Ovary (tissue), 9 donors: Measurements from ENCODE around the gene RAMACL. TPM values are rescaled to one million over a fixed set of nuclear protein-coding genes. Genes with fewer than 3 reads are reported as not detected.

ENCODE experiments used
- DNase-seq, 5 donors: peaks; one replicate each; pipeline ENCODE4 v3.0.0-alpha.2; 2019 to 2020
- H3K27ac ChIP-seq, 2 donors: fragments of 200-600 bp; one replicate each; pipeline versions ENCODE4 v1.5.1 to v1.8.0; 2019 to 2022
- H3K27me3 ChIP-seq: fragments of 200-600 bp; one replicate; pipeline ENCODE4 v1.8.0; 2022
- H3K36me3 ChIP-seq: fragments of 200-600 bp; sonication (generic); one replicate; pipeline ENCODE4 v1.5.1; 2019
- H3K4me1 ChIP-seq: one replicate; pipeline ENCODE4 v1.8.1; 2013; ENCODE audit warnings: mild to moderate bottlenecking, moderate library complexity; ENCODE audit not compliant: insufficient read depth
- H3K4me3 ChIP-seq: fragments of 200-600 bp; sonication (generic); one replicate; pipeline ENCODE4 v1.5.1; 2017
- H3K9me3 ChIP-seq, 2 donors: fragments of 200-600 bp in 1 of 2; sonication (generic) in 1 of 2; one replicate each; pipeline versions ENCODE4 v1.5.1 to v1.8.1; 2013 to 2019; ENCODE audit warnings: mild to moderate bottlenecking in 1 of 2, moderate library complexity in 1 of 2
- CTCF ChIP-seq, 3 donors: fragments of 450-650 bp in 2 of 3; fragments of 200-600 bp in 1 of 3; IDR thresholded peaks; one replicate each; pipeline versions ENCODE4 v1.5.1 to v1.8.0; 2016 to 2022; ENCODE audit warnings: antibody characterized with exemption in 3 of 3, mild to moderate bottlenecking in 1 of 3
- EP300 ChIP-seq: sonication (generic); formaldehyde crosslinking; IDR thresholded peaks from one replicate; pipeline ENCODE4 v1.6.1; 2017; ENCODE audit warnings: antibody characterized with exemption
- POLR2A ChIP-seq: fragments of 450-650 bp; IDR thresholded peaks from one replicate; pipeline ENCODE4 v1.6.1; 2017; ENCODE audit warnings: antibody characterized with exemption, mild to moderate bottlenecking, moderate library complexity
- WGBS, 3 donors: extraction: QIAGEN DNeasy Blood & Tissue Kit in 1 of 3; methylation state at CpG; one replicate each; pipeline versions ENCODE4 v1.1.5 to v1.1.7; 2013 to 2017; 5-methylcytosine and 5-hydroxymethylcytosine counted together
- intact Hi-C, 4 donors: fragments of 100-400 bp; cut with DNase I; formaldehyde crosslinking; loops; one replicate each; pipeline versions ENCODE4 v1.11.0 to v1.15.1; 2022 to 2023
- polyA plus RNA-seq, 2 donors: library from polyadenylated mRNA; stranded (reverse); fragments of 200-250 nt in 1 of 2; fragments of 350-450 nt in 1 of 2; fragmentation: Illumina TruSeq in 1 of 2; extraction: RNeasy Lipid Tissue Mini Kit (QIAGEN cat#74804) in 1 of 2; gene quantifications; one replicate each; pipeline ENCODE4 v1.2.3, GENCODE V29; 2013 to 2014
- total RNA-seq, 7 donors: library from RNA; depleted of rRNA in 2 of 7; stranded (reverse); fragments of >200 nt in 2 of 7; fragmentation: NEBNext Ultra II Directional in 3 of 7; extraction: Animal tissue kit (Norgen Biotek cat#: 25700) in 3 of 7; gene quantifications; one replicate each; pipeline versions ENCODE4 v1.1.0 to v1.2.4, GENCODE V29; 2016 to 2023
- donor health status: DM: no; HTN: no; CAD: no; lungs with moderate emphysema.
- donor health status: DM: no; HTN: no; CAD: no.
- donor health status: Bipolar disorder and iron deficiency.
- donor health status: DM: yes; HTN: yes; CAD: no.
- donor health status: DM: no; HTN: no; CAD: no.
- donor health status: DM: yes; HTN: yes; CAD: no.

RAMACL gene
- total and polyA plus RNA-seq, 9 donors = 0.16 to 6.4 (median 1.3) TPM

- TF ChIP-seq POLR2A = no peak
- Histone ChIP-seq H3K36me3 (no peaks in the 10 kb centered on the region), H3K4me3 (no peak overlapping the region), H3K27ac (no peak overlapping the region), H3K27me3 (no peaks in the 10 kb centered on the region), H3K4me1 (peaks cover 3% of the 10 kb centered on the region), H3K9me3 (no peaks in the 10 kb centered on the region)
- WGBS, 3 donors = 90 to 96% (median 95%) methylated on average over 10 to 12 of the region's 12 CpGs
- intact Hi-C loops = no loop called here
- DNase-seq = no peak
Measured at GRCh38 chr6:166566026-166567011, 20.2 kb downstream of the RAMACL start.

GRCh38 chr6:166565084-166565967 is 21.2 kb downstream of the RAMACL start:
- no peak for DNase-seq
- Histone ChIP-seq H3K4me3 (no peak overlapping the region), H3K27me3 (no peaks in the 10 kb centered on the region), H3K4me1 (peaks cover 3% of the 10 kb centered on the region), H3K9me3 (no peaks in the 10 kb centered on the region), H3K27ac (no peak overlapping the region), H3K36me3 (no peaks in the 10 kb centered on the region)
- 88 to 92% (median 90%) methylated on average over 24 of the region's 24 CpGs for WGBS, 3 donors
- no peak for TF ChIP-seq CTCF (IDR thresholded peaks at IDR 0.05)
- TF ChIP-seq EP300 = no peak
- TF ChIP-seq POLR2A = no peak
- intact Hi-C loops = no loop called here

- H3K4me1 ChIP-seq = peaks cover 3% of the 10 kb centered on the region
- intact Hi-C loops = no loop called here
- H3K27ac ChIP-seq = no peak overlapping the region
- TF ChIP-seq EP300 = no peak
- TF ChIP-seq POLR2A = no peak
- no peak for TF ChIP-seq CTCF (IDR thresholded peaks at IDR 0.05)
- H3K4me3 ChIP-seq = no peak overlapping the region
- no peaks in the 10 kb centered on the region for H3K36me3 ChIP-seq
- WGBS, 3 donors = 92 to 94% (median 93%) methylated on average over 9 of the region's 9 CpGs
- no peak for DNase-seq
- no peaks in the 10 kb centered on the region for H3K9me3 ChIP-seq
- H3K27me3 ChIP-seq = no peaks in the 10 kb centered on the region
Measured at GRCh38 chr6:166563805-166564204, 22.7 kb downstream of the RAMACL start.

GRCh38 chr6:166563200-166563599 is 23.3 kb downstream of the RAMACL start:
- intact Hi-C loops = no loop called here
- no peaks in the 10 kb centered on the region for H3K27me3 ChIP-seq
- WGBS, 3 donors = 90 to 91% (median 91%) methylated on average over 16 of the region's 16 CpGs
- no peak for DNase-seq
- no peak overlapping the region for H3K4me3 ChIP-seq
- no peaks in the 10 kb centered on the region for H3K36me3 ChIP-seq
- no peak overlapping the region for H3K27ac ChIP-seq
- no peaks in the 10 kb centered on the region for H3K9me3 ChIP-seq
- no peak for TF ChIP-seq EP300
- TF ChIP-seq CTCF (IDR thresholded peaks at IDR 0.05) = no peak
- no peak for TF ChIP-seq POLR2A
- H3K4me1 ChIP-seq = peaks cover 3% of the 10 kb centered on the region
